ENCODE data around the gene SCFD2. TPM values are rescaled to one million over a fixed set of nuclear protein-coding genes. Genes with fewer than 3 reads are reported as not detected.
"Not testable (repeated sequence)": the region's sequence is repeated elsewhere in the genome, so short reads cannot be mapped to it uniquely, and the experiment has no call there.

The SCFD2 gene
- total RNA-seq, 1 donor, result 24.2 TPM

GRCh38 chr4:53232371-53232770 is 133.5 kb downstream of the SCFD2 start:
- no peak for DNase-seq (ENCODE audit: insufficient read length, low spot score, missing footprints)
- H3K36me3 ChIP-seq (ENCODE audit: insufficient read depth, low read length), result no peaks in the 10 kb centered on the region
- no peaks in the 10 kb centered on the region for H3K27me3 ChIP-seq (ENCODE audit: insufficient read depth, low read length)

GRCh38 chr4:53228036-53228435 is 137.8 kb downstream of the SCFD2 start:
- Histone ChIP-seq H3K4me1 (ENCODE audit: insufficient read depth, low read length) (peaks cover 6% of the 10 kb centered on the region), H3K9me3 (ENCODE audit: low read depth, low read length) (no peaks in the 10 kb centered on the region), H3K4me3 (ENCODE audit: insufficient read depth, low read length) (no peak overlapping the region), H2AFZ (ENCODE audit: low read length) (no peak overlapping the region), H3K79me2 (ENCODE audit: insufficient read depth, low read length) (peaks cover 7% of the 10 kb centered on the region), H3K27ac (ENCODE audit: low read depth, low read length) (no peak overlapping the region), H3K4me2 (ENCODE audit: insufficient read depth, low read length) (no peak overlapping the region), H4K20me1 (ENCODE audit: insufficient read depth, low read length) (no peaks in the 10 kb centered on the region), H3K36me3 (ENCODE audit: insufficient read depth, low read length) (no peaks in the 10 kb centered on the region), H3K27me3 (ENCODE audit: insufficient read depth, low read length) (no peaks in the 10 kb centered on the region)
- no peak for DNase-seq (ENCODE audit: insufficient read length, low spot score, missing footprints)
- no peak for TF ChIP-seq CTCF (IDR thresholded peaks at IDR 0.05; ENCODE audit: extremely low read depth, low read depth, low read length)

More at GRCh38 chr4:53232371-53232770, 133.5 kb downstream of the SCFD2 start:
- H4K20me1 ChIP-seq (ENCODE audit: insufficient read depth, low read length), result no peaks in the 10 kb centered on the region
- H3K79me2 ChIP-seq (ENCODE audit: insufficient read depth, low read length), result peaks cover 12% of the 10 kb centered on the region
- no peak for TF ChIP-seq CTCF (IDR thresholded peaks at IDR 0.05; ENCODE audit: extremely low read depth, low read depth, low read length)
- no peaks in the 10 kb centered on the region for H3K9me3 ChIP-seq (ENCODE audit: low read depth, low read length)
- no peak overlapping the region for H3K4me3 ChIP-seq (ENCODE audit: insufficient read depth, low read length)
- H3K27ac ChIP-seq (ENCODE audit: low read depth, low read length), result no peak overlapping the region
- H3K4me1 ChIP-seq (ENCODE audit: insufficient read depth, low read length), result peaks cover 16% of the 10 kb centered on the region
- H2AFZ ChIP-seq (ENCODE audit: low read length), result no peak overlapping the region
- H3K4me2 ChIP-seq (ENCODE audit: insufficient read depth, low read length), result no peak overlapping the region

GRCh38 chr4:53227451-53227850 is 138.4 kb downstream of the SCFD2 start:
- Histone ChIP-seq H3K79me2 (ENCODE audit: insufficient read depth, low read length) (peaks cover 4% of the 10 kb centered on the region), H3K9me3 (ENCODE audit: low read depth, low read length) (no peaks in the 10 kb centered on the region), H3K4me3 (ENCODE audit: insufficient read depth, low read length) (no peak overlapping the region), H3K4me1 (ENCODE audit: insufficient read depth, low read length) (peaks cover under 1% of the 10 kb centered on the region), H3K27ac (ENCODE audit: low read depth, low read length) (no peak overlapping the region), H3K36me3 (ENCODE audit: insufficient read depth, low read length) (no peaks in the 10 kb centered on the region), H3K27me3 (ENCODE audit: insufficient read depth, low read length) (no peaks in the 10 kb centered on the region), H3K4me2 (ENCODE audit: insufficient read depth, low read length) (no peak overlapping the region), H2AFZ (ENCODE audit: low read length) (no peak overlapping the region), H4K20me1 (ENCODE audit: insufficient read depth, low read length) (no peaks in the 10 kb centered on the region)
- no peak for TF ChIP-seq CTCF (IDR thresholded peaks at IDR 0.05; ENCODE audit: extremely low read depth, low read depth, low read length)
- no peak for DNase-seq (ENCODE audit: insufficient read length, low spot score, missing footprints)

- peaks cover 3% of the 10 kb centered on the region for H3K79me2 ChIP-seq (ENCODE audit: insufficient read depth, low read length)
- H3K4me1 ChIP-seq (ENCODE audit: insufficient read depth, low read length), result no peaks in the 10 kb centered on the region
- no peaks in the 10 kb centered on the region for H3K27me3 ChIP-seq (ENCODE audit: insufficient read depth, low read length)
- no peak overlapping the region for H2AFZ ChIP-seq (ENCODE audit: low read length)
- H3K4me2 ChIP-seq (ENCODE audit: insufficient read depth, low read length), result no peak overlapping the region
- DNase-seq (ENCODE audit: insufficient read length, low spot score, missing footprints), result no peak
- H4K20me1 ChIP-seq (ENCODE audit: insufficient read depth, low read length), result no peaks in the 10 kb centered on the region
- H3K4me3 ChIP-seq (ENCODE audit: insufficient read depth, low read length), result no peak overlapping the region
- no peak for TF ChIP-seq CTCF (IDR thresholded peaks at IDR 0.05; ENCODE audit: extremely low read depth, low read depth, low read length)
- no peaks in the 10 kb centered on the region for H3K36me3 ChIP-seq (ENCODE audit: insufficient read depth, low read length)
- no peaks in the 10 kb centered on the region for H3K9me3 ChIP-seq (ENCODE audit: low read depth, low read length)
- H3K27ac ChIP-seq (ENCODE audit: low read depth, low read length), result no peak overlapping the region
Observed at GRCh38 chr4:53221832-53222480, 143.9 kb downstream of the SCFD2 start.

- not testable (repeated sequence) for DNase-seq (ENCODE audit: insufficient read length, low spot score, missing footprints); H3K36me3 ChIP-seq (ENCODE audit: insufficient read depth, low read length); H2AFZ ChIP-seq (ENCODE audit: low read length); H3K27me3 ChIP-seq (ENCODE audit: insufficient read depth, low read length); H3K9me3 ChIP-seq (ENCODE audit: low read depth, low read length); H3K4me1 ChIP-seq (ENCODE audit: insufficient read depth, low read length); H3K79me2 ChIP-seq (ENCODE audit: insufficient read depth, low read length); H3K27ac ChIP-seq (ENCODE audit: low read depth, low read length); H3K4me2 ChIP-seq (ENCODE audit: insufficient read depth, low read length); H3K4me3 ChIP-seq (ENCODE audit: insufficient read depth, low read length); H4K20me1 ChIP-seq (ENCODE audit: insufficient read depth, low read length)
Observed at GRCh38 chr4:53219148-53219547, 146.7 kb downstream of the SCFD2 start.

All from osteoblast (primary cell).